Measurements from ENCODE around the gene LMO4. TPM values are rescaled to one million over a fixed set of nuclear protein-coding genes. Genes with fewer than 3 reads are reported as not detected.

LMO4 gene, protein sequence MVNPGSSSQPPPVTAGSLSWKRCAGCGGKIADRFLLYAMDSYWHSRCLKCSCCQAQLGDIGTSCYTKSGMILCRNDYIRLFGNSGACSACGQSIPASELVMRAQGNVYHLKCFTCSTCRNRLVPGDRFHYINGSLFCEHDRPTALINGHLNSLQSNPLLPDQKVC
- 21.7 and 23.3 TPM in 2 replicates for total RNA-seq

DNA sequence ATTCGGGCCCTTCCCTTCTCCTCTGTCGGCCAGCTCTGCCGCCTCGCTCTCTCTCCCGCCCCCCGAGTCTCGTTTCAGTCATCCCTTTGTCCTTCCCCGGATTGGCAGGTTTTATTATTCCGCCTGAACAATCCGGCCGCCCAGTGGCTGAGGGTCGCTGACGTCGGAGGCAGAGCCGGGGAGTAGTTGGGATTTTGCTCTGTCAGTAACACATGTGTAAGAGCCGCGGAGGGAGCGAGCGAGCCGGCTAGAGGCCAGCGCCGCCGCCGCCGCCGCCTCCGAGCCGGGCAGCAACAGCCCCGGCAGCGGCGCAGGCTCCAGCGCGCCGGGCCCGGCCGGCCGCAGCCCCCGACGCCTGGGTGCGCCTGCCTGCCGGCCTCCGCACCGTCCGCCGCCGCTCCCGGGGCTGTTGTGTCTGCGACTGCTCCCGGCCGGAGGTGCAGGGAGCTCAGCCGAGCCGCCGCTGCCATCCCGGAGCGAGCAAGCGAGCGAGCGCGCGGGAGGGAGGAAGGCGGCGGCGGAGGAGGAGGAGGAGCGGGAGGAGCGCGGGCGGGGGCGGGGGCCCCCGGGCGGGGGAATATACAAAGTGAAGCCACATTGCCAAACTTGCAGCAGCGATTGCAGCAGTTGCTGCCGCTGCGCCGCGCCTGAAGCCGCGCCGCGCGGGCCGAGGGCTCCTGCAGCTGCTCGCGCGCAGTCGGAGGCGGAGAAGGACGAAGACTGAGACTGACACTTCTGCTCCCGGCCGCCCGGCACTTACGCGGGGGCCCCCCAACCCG, at the start of gene LMO4:
TSS of gene LMO4 (plus strand) at position 609 of the 779 bp plus-strand sequence. CDS start 3,136 bp downstream, outside the sequence.
- intact Hi-C loops (cut with micrococcal nuclease) = loop anchor here (2.0 to 10.0 kb wide), 6 partner anchors 76 to 624 kb away; partner anchors contain the start of gene SH3GLB1

DNA sequence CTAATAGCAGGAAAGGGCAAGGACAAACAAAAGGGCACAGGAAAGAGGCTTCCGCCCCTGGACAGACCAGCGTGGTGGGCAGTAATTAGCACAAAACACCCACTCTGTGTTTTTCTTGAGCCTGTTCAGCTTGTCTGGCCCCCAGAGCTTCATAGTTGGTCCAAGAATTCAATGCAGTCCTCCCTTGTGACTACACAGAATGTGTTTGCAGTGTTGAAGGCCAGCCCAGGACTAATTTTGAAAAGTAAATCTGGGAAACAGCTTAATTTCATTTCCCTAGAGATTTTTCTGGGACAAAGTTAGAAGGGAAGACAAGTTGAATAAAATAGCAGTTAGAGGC, 49.2 kb upstream of the LMO4 start:
- intact Hi-C loops (cut with micrococcal nuclease) = no loop called here

DNA sequence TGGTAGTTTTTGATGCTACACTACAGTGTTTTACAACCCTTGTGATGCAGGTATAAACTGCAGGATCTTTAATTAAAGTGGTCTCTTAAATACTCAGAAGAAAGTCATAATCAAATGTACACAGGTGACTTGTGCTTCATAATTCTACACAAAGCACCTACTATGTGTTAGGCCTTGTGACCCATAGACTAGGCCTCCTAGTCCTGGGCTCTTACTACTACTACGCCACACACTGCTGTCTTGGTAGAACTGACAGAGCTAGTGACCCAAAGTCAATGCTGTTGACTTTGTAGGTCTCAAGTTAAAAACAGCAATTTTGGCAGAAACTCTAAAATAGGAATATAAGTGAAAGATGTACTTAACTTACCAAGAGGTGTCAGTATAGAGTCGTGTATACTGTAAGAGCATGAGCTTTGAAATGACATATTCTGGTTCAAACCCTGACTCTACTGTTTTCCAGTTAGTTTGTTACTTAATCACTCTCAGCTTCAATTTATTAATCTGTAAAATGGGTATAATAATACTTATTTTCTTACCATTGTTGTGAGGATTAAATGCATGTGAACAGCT, 48.6 kb upstream of the LMO4 start:
- intact Hi-C loops (cut with micrococcal nuclease) = no loop called here

DNA sequence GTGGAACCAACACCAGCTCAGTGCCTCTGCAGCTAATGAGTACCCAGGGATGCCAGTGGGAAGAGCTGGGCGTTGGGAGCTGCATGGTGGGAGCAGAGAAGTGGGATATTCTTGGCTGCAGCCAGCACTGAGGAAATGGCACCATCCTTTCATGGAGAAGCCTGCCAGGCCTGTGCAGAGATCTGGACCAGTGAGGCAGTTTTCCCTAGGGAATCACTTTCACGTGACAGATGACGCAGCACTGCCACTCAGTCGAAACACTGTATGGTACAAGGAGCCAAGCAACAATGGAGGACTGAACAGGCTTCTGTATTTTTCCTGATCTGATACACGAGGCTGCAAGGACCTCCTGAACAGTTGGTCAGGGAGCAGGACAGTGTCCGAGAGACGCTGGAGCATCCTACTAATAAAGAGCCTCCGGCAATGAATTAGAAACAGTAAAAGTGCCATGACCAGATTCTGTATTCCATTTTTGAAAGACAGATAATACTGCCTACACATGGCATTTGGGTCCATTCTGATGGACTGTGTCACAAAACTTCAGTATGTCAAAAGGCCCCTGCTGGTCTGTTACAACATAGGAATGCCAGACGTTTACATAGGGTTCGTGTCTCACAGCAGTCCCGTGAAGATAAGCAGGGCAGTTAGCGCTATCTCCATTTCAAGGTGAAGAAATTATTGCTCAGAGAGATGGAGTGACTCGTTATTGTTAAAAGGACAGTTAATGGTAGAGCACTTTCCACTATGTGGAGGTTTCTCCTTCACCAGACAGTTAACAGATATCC, 44.0 kb upstream of the LMO4 start:
- intact Hi-C loops (cut with micrococcal nuclease) = no loop called here

DNA sequence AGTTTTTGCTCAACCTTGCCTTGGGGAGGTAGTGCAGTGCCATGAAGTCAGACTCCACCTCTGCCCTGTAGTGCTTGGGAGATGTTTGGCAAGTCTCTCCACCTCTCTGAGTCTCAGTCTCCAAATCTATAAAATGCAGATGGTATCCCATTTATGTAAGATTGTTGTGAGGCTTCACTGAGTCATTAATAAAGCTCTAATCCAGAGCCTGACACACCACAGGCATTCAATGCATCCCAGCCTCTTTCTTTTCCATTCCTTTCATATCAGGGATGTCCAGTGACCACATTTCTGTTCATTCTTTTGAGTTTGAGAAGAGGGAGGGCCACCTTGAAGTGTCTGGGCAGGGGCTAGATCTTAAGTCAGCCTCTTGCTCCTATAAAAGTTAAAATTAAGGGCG, 37.6 kb upstream of the LMO4 start:
- intact Hi-C loops (cut with micrococcal nuclease) = loop anchor here (5.0 kb wide), 1 partner anchor 1306 kb away; no protein-coding TSS in a partner anchor

DNA sequence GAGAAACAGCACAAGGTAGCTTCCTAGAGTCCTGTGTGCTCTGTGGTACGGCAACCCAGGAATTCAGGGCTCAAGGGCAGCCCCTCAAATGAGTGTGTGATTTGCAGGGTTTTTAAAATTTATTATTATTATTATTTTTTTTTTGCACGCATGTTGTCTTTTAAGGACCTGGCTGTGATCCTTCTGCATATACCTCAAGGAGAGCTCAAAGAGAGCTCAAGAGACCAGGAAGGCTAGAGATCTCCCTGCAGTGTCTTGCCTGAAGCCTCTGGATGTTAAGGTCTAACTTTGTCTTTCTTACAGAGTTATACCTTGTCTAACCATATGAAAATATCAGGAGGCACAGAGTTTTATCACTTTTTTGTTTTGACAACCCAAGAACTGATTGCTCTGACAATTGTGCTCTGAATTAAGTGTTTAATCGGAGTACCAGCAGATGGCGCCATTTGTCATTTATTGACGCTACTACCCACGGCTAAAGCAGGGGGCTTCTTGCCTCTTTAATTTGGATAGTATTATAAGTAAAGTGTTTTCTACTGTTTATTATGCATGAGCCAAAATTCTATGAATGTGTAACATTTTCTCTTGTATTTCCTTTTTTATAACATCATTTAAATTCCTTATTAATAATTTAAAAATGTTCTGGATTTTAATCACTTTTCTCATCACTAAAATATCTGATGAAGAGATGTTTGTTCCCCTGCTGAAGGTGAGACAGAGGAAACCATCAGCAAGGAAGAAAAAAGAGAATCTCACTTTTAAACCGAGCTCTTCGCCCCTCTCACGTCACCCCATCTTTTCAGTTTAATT, 35.8 kb upstream of the LMO4 start:
- intact Hi-C loops (cut with micrococcal nuclease) = loop anchor here (1.0 to 5.0 kb wide), 2 partner anchors 660 to 1304 kb away; no protein-coding TSS in a partner anchor

DNA sequence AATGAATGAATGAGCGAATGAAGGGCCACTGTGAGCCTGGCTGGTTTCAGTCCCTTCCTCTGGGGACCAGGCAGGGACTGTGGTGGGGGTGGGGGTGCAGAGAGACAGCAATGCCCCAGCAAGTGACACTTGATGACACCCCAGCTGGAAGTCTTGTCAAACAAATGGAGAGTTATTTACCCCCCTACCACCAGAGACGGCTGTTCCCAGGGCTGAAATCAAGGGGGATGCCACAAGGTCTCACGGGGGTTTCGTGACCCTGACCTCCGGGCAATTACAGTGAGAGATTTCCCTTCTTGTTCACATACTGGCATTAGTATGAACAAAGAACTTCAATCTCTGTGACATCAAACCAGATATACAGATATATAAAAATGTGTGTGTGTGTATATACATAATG, 34.0 kb upstream of the LMO4 start:
- intact Hi-C loops (cut with micrococcal nuclease) = loop anchor here (5.0 kb wide), 1 partner anchor 1303 kb away; no protein-coding TSS in a partner anchor

DNA sequence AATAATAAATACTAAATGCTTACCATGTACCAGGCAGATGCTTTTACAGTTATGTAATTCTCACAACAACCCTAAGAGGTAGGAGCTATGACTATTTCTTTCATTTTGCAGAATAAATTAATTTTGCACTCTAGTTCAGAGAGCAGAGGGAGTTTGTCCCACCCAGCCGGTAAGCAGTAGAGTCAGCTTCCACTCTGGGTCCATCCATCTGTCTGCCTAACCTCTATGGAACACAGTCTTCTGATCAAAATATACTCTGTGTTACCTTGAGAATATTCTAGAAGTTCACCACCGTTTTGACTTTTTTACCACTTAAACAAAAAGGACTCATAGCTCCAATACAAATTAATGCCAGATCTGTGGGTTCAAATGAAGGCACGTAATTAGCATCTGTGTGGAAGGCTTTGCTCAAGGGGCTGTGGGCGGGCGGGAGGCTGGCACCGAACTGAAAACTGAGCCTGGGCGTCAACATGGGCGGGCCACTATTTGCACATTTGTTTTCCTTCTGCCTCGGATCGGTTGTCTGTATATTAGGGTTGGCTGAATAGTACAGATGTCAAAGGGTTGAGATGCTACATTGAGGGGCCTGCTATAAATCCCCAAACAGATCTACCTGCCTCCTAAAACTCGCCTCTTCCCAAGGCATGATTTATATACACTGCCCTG, 33.1 kb upstream of the LMO4 start:
- intact Hi-C loops (cut with micrococcal nuclease) = no loop called here

DNA sequence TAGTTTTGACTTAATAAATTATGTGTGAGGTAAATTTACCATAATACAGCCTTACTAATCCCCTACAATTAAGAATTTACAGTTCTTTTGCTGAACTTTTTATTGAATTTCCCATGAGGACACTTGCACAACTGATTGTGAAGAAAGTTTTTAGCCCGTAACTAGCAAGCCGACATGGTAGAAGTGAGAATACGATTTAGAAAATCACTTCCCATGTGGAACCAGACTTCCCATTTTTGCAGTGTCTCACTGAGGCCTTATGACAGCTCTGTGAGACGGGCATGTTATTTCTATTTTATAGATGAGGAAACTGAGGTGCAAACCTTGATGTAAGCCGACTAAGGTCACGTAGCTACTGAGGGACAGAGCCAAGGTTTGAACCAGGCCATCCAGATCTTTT, 32.5 kb upstream of the LMO4 start:
- intact Hi-C loops (cut with micrococcal nuclease) = no loop called here

DNA sequence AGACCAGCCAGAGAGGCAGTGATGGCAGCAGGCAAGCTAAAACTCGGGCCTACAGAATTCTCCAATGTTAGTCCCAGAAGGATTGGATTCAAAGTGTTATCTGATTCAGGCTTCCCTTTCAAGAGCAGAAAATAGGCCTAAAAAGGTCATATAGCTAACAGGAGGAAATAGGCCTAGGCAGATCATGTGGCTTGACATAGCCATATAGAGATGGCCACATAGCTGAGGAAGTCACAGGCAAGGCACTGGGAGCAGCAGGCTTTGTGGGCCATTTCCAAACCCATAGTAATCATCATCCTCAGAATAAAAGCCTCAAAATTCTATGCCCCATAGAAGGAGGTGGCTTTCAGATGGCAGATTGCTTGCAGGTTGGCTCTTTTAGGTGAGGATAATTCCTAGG, 29.0 kb upstream of the LMO4 start:
- intact Hi-C loops (cut with micrococcal nuclease) = no loop called here

DNA sequence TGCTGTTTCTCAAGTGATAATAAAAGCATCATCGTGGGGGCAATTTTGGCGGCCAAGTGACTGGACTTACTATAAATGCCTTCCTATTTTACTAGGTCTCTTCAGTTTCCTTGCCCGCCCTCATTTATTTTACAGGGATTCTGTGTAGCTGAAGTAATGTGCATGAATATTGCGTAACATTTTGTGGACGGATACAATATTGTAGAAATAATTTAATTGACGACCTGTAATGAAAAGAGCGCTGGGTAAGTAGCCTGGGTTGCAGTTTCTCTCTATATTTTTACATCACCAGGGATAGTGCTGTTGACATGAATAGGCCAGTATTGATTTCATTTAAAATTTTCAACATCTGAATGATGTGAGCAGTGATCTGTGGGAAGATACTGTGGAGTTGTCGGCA, 28.1 kb upstream of the LMO4 start:
- intact Hi-C loops (cut with micrococcal nuclease) = no loop called here

DNA sequence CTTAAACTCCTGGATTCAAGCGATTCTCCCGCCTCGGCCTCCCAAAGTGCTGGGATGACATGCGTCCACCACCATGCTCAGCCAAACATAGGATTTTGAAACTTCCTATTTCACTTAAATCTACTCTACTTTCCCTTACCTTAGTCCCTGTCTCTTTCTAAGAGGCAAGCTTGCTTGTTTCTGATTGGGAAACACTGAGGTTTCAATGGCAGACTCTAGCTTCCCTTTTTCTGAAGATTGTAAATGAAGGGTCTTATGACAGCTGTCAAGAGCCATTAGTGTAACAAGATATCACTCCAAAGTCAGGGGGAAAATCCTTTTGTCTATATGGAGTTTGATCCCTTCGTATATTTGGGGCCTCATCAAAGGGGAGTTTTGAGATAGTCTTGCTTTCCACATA, 23.5 kb upstream of the LMO4 start:
- intact Hi-C loops (cut with micrococcal nuclease) = no loop called here

DNA sequence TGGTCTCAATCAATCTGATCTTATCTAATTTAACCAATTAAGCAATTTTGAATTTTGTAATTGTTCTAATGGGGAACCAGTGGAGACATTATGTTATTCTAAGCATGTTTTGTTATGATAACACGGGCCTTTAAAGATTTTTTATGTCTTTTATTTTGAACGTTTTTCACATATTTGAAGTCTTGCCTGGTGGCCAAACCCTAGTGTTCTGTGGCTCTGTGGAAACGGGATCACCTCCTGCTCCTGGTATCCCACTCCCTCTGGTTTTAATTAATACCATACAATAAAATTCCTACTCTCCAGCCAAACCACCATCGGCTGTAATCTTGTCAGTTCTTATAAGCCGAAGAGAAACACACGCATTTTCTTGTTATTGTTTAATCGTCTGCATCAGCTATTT, 22.9 kb upstream of the LMO4 start:
- intact Hi-C loops (cut with micrococcal nuclease) = no loop called here

DNA sequence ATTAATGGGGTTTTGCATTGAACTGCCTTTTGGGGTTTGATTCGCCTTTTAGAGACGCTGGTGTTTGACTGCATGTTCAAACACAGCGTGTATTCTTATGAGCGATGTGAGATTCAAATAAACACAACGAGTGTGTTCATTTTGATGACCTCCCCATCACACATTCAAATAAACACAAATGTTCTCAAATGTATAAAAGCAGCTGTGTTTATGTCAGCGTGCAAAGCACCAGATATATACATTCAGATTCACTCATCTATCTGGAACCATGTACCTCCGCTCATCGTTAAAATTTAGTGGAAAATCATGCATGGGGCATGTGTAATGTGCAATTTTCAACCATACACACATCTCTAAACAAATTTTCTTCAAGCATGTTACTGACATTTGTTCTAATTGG, 21.4 kb upstream of the LMO4 start:
- intact Hi-C loops (cut with micrococcal nuclease) = no loop called here

DNA sequence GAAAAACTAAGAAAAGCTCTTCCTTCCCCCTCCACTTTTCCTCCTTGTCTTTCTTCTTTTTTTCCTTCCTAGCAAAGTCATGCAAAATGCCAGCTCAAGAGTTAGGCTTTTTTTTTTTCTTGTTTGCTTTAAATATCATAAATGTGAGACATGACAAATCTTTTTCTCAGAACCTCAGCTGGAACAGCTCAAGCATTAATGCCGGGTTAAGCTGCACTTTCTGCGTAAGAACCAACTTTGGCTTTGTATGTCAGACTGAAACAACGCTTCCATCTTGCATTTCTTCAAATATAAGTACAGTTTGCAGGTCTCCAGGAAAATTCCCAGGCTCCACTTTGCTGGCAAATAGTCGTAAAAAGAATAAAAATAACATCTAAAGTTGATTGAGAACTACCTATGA, 20.7 kb upstream of the LMO4 start:
- intact Hi-C loops (cut with micrococcal nuclease) = no loop called here

DNA sequence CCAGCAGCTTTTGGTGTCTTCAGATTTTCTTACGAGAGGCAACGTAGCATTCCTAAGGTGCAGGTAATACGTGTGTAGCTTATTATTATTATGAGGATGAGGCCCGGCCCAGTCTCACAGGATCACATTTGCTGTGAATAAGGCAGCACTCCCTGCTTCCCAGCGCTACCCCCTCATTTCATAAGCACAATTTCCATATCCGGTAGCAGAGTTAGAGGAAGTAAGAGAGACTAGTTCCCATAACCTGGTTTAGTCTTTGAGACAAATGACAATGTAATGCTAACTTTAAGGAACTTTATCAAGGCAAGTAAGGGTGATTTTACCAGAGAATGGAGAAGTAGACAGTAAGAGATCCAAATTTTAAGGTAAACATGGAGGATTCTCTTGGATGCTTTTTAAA, 14.6 kb upstream of the LMO4 start:
- intact Hi-C loops (cut with micrococcal nuclease) = no loop called here

DNA sequence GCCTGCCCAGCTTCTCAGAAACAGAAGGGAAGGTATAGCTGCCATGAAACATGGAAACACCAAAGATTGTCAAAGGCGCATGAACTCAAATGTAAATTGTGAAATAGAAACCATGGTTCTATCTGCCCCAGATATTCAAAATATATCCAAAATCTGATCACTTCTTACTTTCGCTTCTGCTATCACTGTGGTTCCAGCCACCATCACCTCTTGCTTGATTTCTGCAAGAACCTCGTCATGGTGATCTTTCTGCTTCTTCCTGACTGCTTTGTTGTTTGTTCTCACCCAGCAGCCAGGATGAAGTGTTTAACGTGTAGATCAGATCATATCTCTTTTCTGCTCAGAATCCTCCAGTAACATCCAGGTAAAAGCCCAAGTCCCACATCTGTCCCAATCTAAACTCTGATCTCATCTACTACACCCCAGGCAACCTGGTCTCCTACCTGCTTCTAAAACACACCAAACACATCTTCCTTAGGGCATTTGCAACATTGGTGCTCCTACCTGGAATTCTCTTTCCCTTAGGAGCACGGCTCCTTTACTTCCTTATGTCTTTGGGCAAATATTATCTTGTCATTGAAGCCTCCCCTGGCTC, 10.5 kb upstream of the LMO4 start:
- intact Hi-C loops (cut with micrococcal nuclease) = no loop called here

DNA sequence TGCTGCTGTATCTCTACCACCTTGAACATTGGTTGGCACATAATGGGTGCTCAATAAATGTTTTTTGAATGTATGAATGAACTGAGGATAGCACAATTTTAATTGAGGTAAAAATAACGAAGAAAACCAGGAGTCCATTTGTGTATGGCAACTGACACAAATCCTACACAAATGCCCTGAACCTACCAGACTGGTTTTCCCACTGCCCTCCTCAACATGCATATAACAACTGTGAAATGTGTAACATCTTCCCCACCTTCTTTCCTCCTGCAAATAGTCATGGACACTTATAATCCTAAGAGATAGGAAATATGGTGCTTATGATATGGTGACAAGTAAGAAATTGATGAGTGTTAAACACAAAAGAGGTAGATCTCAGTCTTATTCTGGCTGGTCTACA, 9.9 kb upstream of the LMO4 start:
- intact Hi-C loops (cut with micrococcal nuclease) = no loop called here

DNA sequence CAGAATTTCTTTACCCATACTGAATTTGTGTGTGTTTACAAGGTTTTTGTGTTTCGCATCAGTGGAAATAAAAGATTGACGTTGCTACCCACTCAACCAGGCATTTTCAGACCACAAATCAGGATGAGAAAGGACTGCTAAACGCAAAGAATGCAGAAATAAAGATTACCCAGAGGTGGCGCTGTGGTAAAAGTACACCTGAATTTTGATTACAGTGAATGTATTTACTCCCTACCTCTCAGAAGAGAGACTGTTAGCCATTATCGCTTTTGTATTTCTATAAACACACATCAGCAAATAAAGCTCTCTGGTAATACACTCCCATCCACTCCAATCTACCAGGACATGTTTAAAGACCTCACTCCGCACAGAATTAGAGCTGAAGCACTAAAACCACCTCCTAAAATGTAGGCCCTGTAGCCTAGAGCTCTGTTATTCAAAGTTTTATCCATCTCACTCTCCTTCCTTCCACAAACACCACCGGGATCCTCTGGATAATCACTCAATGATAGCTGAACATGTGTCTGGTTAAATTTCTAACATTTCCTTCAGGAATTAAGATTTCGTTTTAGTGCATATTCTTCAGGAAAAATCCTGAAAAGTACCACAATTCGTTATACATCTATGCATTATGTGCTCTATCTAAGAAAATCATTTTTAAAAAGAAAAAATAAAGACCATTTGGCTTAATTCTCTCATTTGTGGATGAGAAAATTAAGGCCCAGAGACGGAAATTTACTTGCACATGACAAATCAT, 2.5 kb upstream of the LMO4 start:
- intact Hi-C loops (cut with micrococcal nuclease) = loop anchor here (1.0 to 10.0 kb wide), 7 partner anchors 126 to 735 kb away; partner anchors contain the start of gene SH3GLB1

Data from T-helper 2 cell treated with Interferon-gamma antibody and Interleukin-4, amounts not matched to agents 100 ng/mL and 5 ng/mL, for 36 hours (primary cell).